Hepatocyte (in vitro differentiated cells): ENCODE measurements around the gene DDIT3. TPM values are rescaled to one million over a fixed set of nuclear protein-coding genes. Genes with fewer than 3 reads are reported as not detected.

ENCODE experiments used
- DNase-seq: peaks from one replicate; pipeline ENCODE4 v3.0.0-alpha.2; 2016; ENCODE audit warnings: low spot score
- H2AFZ ChIP-seq: fragments of 200-600 bp; sonication (generic); 2 replicates; pipeline ENCODE4 v1.6.0; 2016; ENCODE audit warnings: antibody characterized with exemption, mild to moderate bottlenecking
- H3K27ac ChIP-seq: fragments of 200-600 bp; sonication (generic); 2 replicates; pipeline ENCODE4 v1.5.1; 2016; ENCODE audit warnings: mild to moderate bottlenecking
- H3K27me3 ChIP-seq: fragments of 200-600 bp; sonication (generic); 2 replicates; pipeline ENCODE4 v1.6.1; 2016
- H3K36me3 ChIP-seq: fragments of 200-600 bp; sonication (generic); replicated peaks from 2 replicates; pipeline ENCODE4 v1.5.1; 2016; ENCODE audit warnings: low read depth; ENCODE audit not compliant: insufficient read depth
- H3K4me1 ChIP-seq: fragments of 200-600 bp; sonication (generic); 2 replicates; pipeline ENCODE4 v1.5.1; 2016; ENCODE audit warnings: mild to moderate bottlenecking, moderate library complexity; ENCODE audit not compliant: insufficient read depth
- H3K4me2 ChIP-seq: fragments of 200-600 bp; sonication (generic); 2 replicates; pipeline ENCODE4 v1.6.0; 2016
- H3K4me3 ChIP-seq: fragments of 200-600 bp; sonication (generic); 2 replicates; pipeline ENCODE4 v1.5.1; 2016; ENCODE audit warnings: mild to moderate bottlenecking
- H3K79me2 ChIP-seq: fragments of 200-600 bp; sonication (generic); 2 replicates; pipeline ENCODE4 v1.6.0; 2017; ENCODE audit warnings: mild to moderate bottlenecking
- H3K9me2 ChIP-seq: fragments of 200-600 bp; sonication (generic); replicated peaks from 2 replicates; pipeline ENCODE4 v1.6.0; 2017; ENCODE audit warnings: mild to moderate bottlenecking; ENCODE audit not compliant: insufficient read depth
- H3K9me3 ChIP-seq: fragments of 200-600 bp; sonication (generic); 2 replicates; pipeline ENCODE4 v1.5.1; 2016; ENCODE audit warnings: low read depth, mild to moderate bottlenecking
- H4K20me1 ChIP-seq: fragments of 200-600 bp; sonication (generic); 2 replicates; pipeline ENCODE4 v1.6.0; 2016; ENCODE audit warnings: mild to moderate bottlenecking; ENCODE audit not compliant: insufficient read depth, poor library complexity, severe bottlenecking
- CTCF ChIP-seq: fragments of 200-600 bp; sonication (generic); IDR thresholded peaks from 2 replicates; pipeline ENCODE4 v1.5.1; 2016; ENCODE audit warnings: antibody characterized with exemption, mild to moderate bottlenecking; ENCODE audit not compliant: poor library complexity
- EZH2 ChIP-seq: fragments of 200-600 bp; sonication (generic); IDR thresholded peaks from 2 replicates; pipeline ENCODE4 v1.6.1; 2016; ENCODE audit warnings: antibody characterized with exemption, mild to moderate bottlenecking, borderline replicate concordance
- EZH2phosphoT487 ChIP-seq: fragments of 200-600 bp; sonication (generic); IDR thresholded peaks from one replicate; pipeline ENCODE4 v1.6.1; 2018; ENCODE audit warnings: antibody characterized with exemption, mild to moderate bottlenecking, low read depth, moderate library complexity; ENCODE audit not compliant: unreplicated experiment, severe bottlenecking
- WGBS: methylation state at CpG from one replicate; pipeline ENCODE4 v1.1.6; 2016; ENCODE audit warnings: low lambda C conversion rate; ENCODE audit errors: missing lambda C conversion rate; 5-methylcytosine and 5-hydroxymethylcytosine counted together
- polyA plus RNA-seq: library from polyadenylated mRNA; unstranded; fragments of >200 nt; fragmentation: Nextera tagmentation; extraction: Ambion mirVana; gene quantifications from 2 replicates; pipeline ENCODE4 v1.2.1, GENCODE V29; 2016
- total RNA-seq: library from RNA; depleted of rRNA; stranded (reverse); fragments of >200 nt; gene quantifications from 2 replicates; pipeline ENCODE4 v1.2.3, GENCODE V29; 2014

DDIT3 gene
- total and polyA plus RNA-seq, 2 experiments from 2014 or later = 92.7 to 133 TPM

- no peak for DNase-seq
- Histone ChIP-seq H3K9me2 (no peaks in the 10 kb centered on the region), H3K9me3 (no peaks in the 10 kb centered on the region), H3K4me1 (peaks cover 8% of the 10 kb centered on the region), H3K27ac (no peak overlapping the region), H3K79me2 (peaks cover 38% of the 10 kb centered on the region), H3K4me3 (no peak overlapping the region), H3K36me3 (no peaks in the 10 kb centered on the region), H4K20me1 (peaks cover 11% of the 10 kb centered on the region), H3K27me3 (peaks cover 9% of the 10 kb centered on the region), H2AFZ (no peak overlapping the region), H3K4me2 (no peak overlapping the region)
- WGBS = 100% methylated on average over 2 of the region's 2 CpGs
- TF ChIP-seq CTCF (no peak), EZH2 (no peak), EZH2phosphoT487 (no peak)
Observed at GRCh38 chr12:57543581-57543980, 23.3 kb upstream of the DDIT3 start.

GRCh38 chr12:57541717-57542116 lies 21.4 kb upstream of the DDIT3 start:
- H3K27me3 ChIP-seq = no peaks in the 10 kb centered on the region
- TF ChIP-seq EZH2phosphoT487 (no peak), CTCF (no peak), EZH2 (no peak)
- no peak overlapping the region for H3K4me2 ChIP-seq
- no peak overlapping the region for H3K27ac ChIP-seq
- H3K79me2 ChIP-seq = peaks cover 38% of the 10 kb centered on the region
- no peaks in the 10 kb centered on the region for H3K36me3 ChIP-seq
- H2AFZ ChIP-seq = no peak overlapping the region
- WGBS = 82% methylated on average over 2 of the region's 2 CpGs
- no peaks in the 10 kb centered on the region for H3K9me2 ChIP-seq
- H3K4me3 ChIP-seq = no peak overlapping the region
- H3K4me1 ChIP-seq = peaks cover 8% of the 10 kb centered on the region
- DNase-seq = no peak
- H3K9me3 ChIP-seq = no peaks in the 10 kb centered on the region
- peaks cover 11% of the 10 kb centered on the region for H4K20me1 ChIP-seq

GRCh38 chr12:57541001-57541400 lies 20.7 kb upstream of the DDIT3 start:
- no peaks in the 10 kb centered on the region for H3K9me2 ChIP-seq
- H3K4me1 ChIP-seq = peaks cover 7% of the 10 kb centered on the region
- no peak overlapping the region for H3K27ac ChIP-seq
- H4K20me1 ChIP-seq = peaks cover 11% of the 10 kb centered on the region
- H3K4me2 ChIP-seq = no peak overlapping the region
- 76% methylated on average over 2 of the region's 2 CpGs for WGBS
- H3K9me3 ChIP-seq = no peaks in the 10 kb centered on the region
- peaks cover 31% of the 10 kb centered on the region for H3K79me2 ChIP-seq
- no peak overlapping the region for H2AFZ ChIP-seq
- no peak for DNase-seq
- H3K4me3 ChIP-seq = no peak overlapping the region
- H3K36me3 ChIP-seq = no peaks in the 10 kb centered on the region
- no peaks in the 10 kb centered on the region for H3K27me3 ChIP-seq
- TF ChIP-seq EZH2phosphoT487 = no peak
- no peak for TF ChIP-seq CTCF
- TF ChIP-seq EZH2 = no peak
